Natural killer cell (primary cell): ENCODE results near the gene C19orf81. TPM values are rescaled to one million over a fixed set of nuclear protein-coding genes. Genes with fewer than 3 reads are reported as not detected.

ENCODE experiments used
- ATAC-seq, 3 donors: fragments of 150-1000 bp in 2 of 3; fragments of 200-7000 bp in 1 of 3; cut with Tn5 transposase; 1 replicate in 1 of 3; 2 replicates in 2 of 3; pipeline ENCODE4 v1.10.0; 2021; ENCODE audit warnings: mild to moderate bottlenecking in 2 of 3, moderate library complexity in 2 of 3
- DNase-seq, 2 donors: peaks; one replicate each; pipeline versions ENCODE4 v3.0.0 to v3.0.0-alpha.2; 2013 to 2021; ENCODE audit warnings: mixed read lengths in 1 of 2
- H3K27ac ChIP-seq: one replicate; pipeline ENCODE4 v1.5.1; 2013; ENCODE audit warnings: mild to moderate bottlenecking, low read length
- H3K27me3 ChIP-seq: one replicate; pipeline ENCODE4 v1.6.1; 2013; ENCODE audit warnings: low read length; ENCODE audit not compliant: control insufficient read depth, insufficient read depth
- H3K36me3 ChIP-seq: one replicate; pipeline ENCODE4 v1.6.1; 2013; ENCODE audit warnings: low read length; ENCODE audit not compliant: control insufficient read depth, insufficient read depth
- H3K4me1 ChIP-seq: one replicate; pipeline ENCODE4 v1.6.1; 2013; ENCODE audit warnings: low read length; ENCODE audit not compliant: control insufficient read depth, insufficient read depth
- H3K4me3 ChIP-seq: one replicate; pipeline ENCODE4 v1.5.1; 2013; ENCODE audit warnings: low read length
- H3K9me3 ChIP-seq: one replicate; pipeline ENCODE4 v1.6.1; 2013; ENCODE audit warnings: low read length; ENCODE audit not compliant: control insufficient read depth, insufficient read depth
- H3K27ac Mint-ChIP-seq, 2 donors: one replicate each; pipeline ENCODE4 v1.8.0; 2022; ENCODE audit warnings: mild to moderate bottlenecking in 2 of 2, mixed read lengths in 2 of 2, moderate library complexity in 1 of 2
- H3K27me3 Mint-ChIP-seq, 2 donors: one replicate each; pipeline ENCODE4 v1.8.0; 2022; ENCODE audit warnings: low read depth in 2 of 2, mixed read lengths in 2 of 2
- H3K36me3 Mint-ChIP-seq: one replicate; pipeline ENCODE4 v1.8.0; 2022; ENCODE audit warnings: mixed read lengths
- H3K4me1 Mint-ChIP-seq, 2 donors: one replicate each; pipeline ENCODE4 v1.8.0; 2022; ENCODE audit warnings: mixed read lengths in 2 of 2
- H3K4me3 Mint-ChIP-seq: one replicate; pipeline ENCODE4 v1.8.0; 2022; ENCODE audit warnings: mild to moderate bottlenecking, moderate library complexity, mixed read lengths
- H3K9me3 Mint-ChIP-seq, 2 donors: one replicate each; pipeline ENCODE4 v1.8.0; 2022; ENCODE audit warnings: mixed read lengths in 2 of 2
- CTCF ChIP-seq: fragments of 200-600 bp; IDR thresholded peaks from one replicate; pipeline ENCODE4 v1.8.0; 2022; ENCODE audit warnings: antibody characterized with exemption
- WGBS: methylation state at CpG from one replicate; pipeline ENCODE4 v1.1.7; 2013; ENCODE audit warnings: missing lambda C conversion rate; ENCODE audit not compliant: insufficient coverage; 5-methylcytosine and 5-hydroxymethylcytosine counted together
- intact Hi-C: fragments of 100-400 bp; cut with micrococcal nuclease; formaldehyde crosslinking; loops from one replicate; pipeline ENCODE4 v1.14.2; 2022
- total RNA-seq, 4 donors: library from RNA; stranded (reverse); fragments of 120-200 nt in 1 of 4; gene quantifications; one replicate each; pipeline versions ENCODE4 v1.2.3 to v1.2.4, GENCODE V29; 2013 to 2022

C19orf81 gene
- total RNA-seq, 3 donors from 2014 or later (not counting 1 experiment from before 2014, with no cell fraction given) = not detected

GRCh38 chr19:50660088-50660366 is 10.8 kb downstream of the C19orf81 start:
- H3K4me3 ChIP-seq = no peak overlapping the region
- Mint-ChIP-seq H3K27ac (no peak overlapping the region), H3K4me3 (no peak overlapping the region), H3K4me1 (peaks cover 14% of the 10 kb centered on the region in 2 donors), H3K36me3 (peaks cover 1% of the 10 kb centered on the region), H3K27me3 (peaks cover 34 to 40% of the 10 kb centered on the region in 2 donors), H3K9me3 (peaks cover 4 to 5% of the 10 kb centered on the region in 2 donors)
- peaks cover 12% of the 10 kb centered on the region for H3K27me3 ChIP-seq
- peaks cover 18% of the 10 kb centered on the region for H3K4me1 ChIP-seq
- H3K9me3 ChIP-seq = peaks cover 12% of the 10 kb centered on the region
- no peak for TF ChIP-seq CTCF
- DNase-seq (no peak), ATAC-seq (no peak)
- no peak overlapping the region for H3K27ac ChIP-seq
- WGBS = 79% methylated on average over 5 of the region's 6 CpGs
- intact Hi-C loops = no loop called here
- H3K36me3 ChIP-seq = no peaks in the 10 kb centered on the region

- peaks cover 14% of the 10 kb centered on the region in 2 donors for H3K4me1 Mint-ChIP-seq
- peaks cover 6% of the 10 kb centered on the region for H3K9me3 ChIP-seq
- H3K4me1 ChIP-seq = peaks cover 19% of the 10 kb centered on the region
- H3K36me3 Mint-ChIP-seq = no peaks in the 10 kb centered on the region
- ATAC-seq = no peak
- peaks cover 31 to 38% of the 10 kb centered on the region in 2 donors for H3K27me3 Mint-ChIP-seq
- no peak overlapping the region for H3K27ac Mint-ChIP-seq
- DNase-seq = no peak
- peak overlapping the region; percentile 26 for H3K4me3 Mint-ChIP-seq
- H3K4me3 ChIP-seq = no peak overlapping the region
- intact Hi-C loops = no loop called here
- WGBS = 89% methylated on average over 10 of the region's 10 CpGs
- peaks cover 4 to 5% of the 10 kb centered on the region in 2 donors for H3K9me3 Mint-ChIP-seq
- peaks cover 5% of the 10 kb centered on the region for H3K27me3 ChIP-seq
- H3K36me3 ChIP-seq = no peaks in the 10 kb centered on the region
- no peak for TF ChIP-seq CTCF
- H3K27ac ChIP-seq = no peak overlapping the region
Observed at GRCh38 chr19:50661023-50661422, 11.8 kb downstream of the C19orf81 start.

- WGBS = 84% methylated on average over 49 of the region's 49 CpGs
- peaks cover 8% of the 10 kb centered on the region for H3K27me3 ChIP-seq
Observed at GRCh38 chr19:50661766-50662650, 12.8 kb downstream of the C19orf81 start.

More at GRCh38 chr19:50661766-50662650, 12.8 kb downstream of the C19orf81 start:
- Mint-ChIP-seq H3K4me3 (no peak overlapping the region), H3K36me3 (no peaks in the 10 kb centered on the region), H3K9me3 (peaks cover 4 to 5% of the 10 kb centered on the region in 2 donors), H3K27me3 (peaks cover 23 to 32% of the 10 kb centered on the region in 2 donors), H3K4me1 (peaks cover 14% of the 10 kb centered on the region in 2 donors), H3K27ac (no peak overlapping the region)
- Histone ChIP-seq H3K36me3 (no peaks in the 10 kb centered on the region), H3K9me3 (peaks cover 6% of the 10 kb centered on the region), H3K27ac (no peak overlapping the region), H3K4me3 (no peak overlapping the region), H3K4me1 (peaks cover 22% of the 10 kb centered on the region)
- TF ChIP-seq CTCF = no peak
- DNase-seq = no peak
- ATAC-seq = no peak
- intact Hi-C loops = no loop called here
